HEK293 (cell line): Measurements from ENCODE around the gene UBE2D1.

Experiments used
- ATF2 ChIP-seq: fragments of 450-650 bp; formaldehyde crosslinking; IDR thresholded peaks from 2 replicates; pipeline ENCODE4 v1.5.1; 2016; ENCODE audit warnings: missing biosample characterization, missing genetic modification characterization, low read depth
- HOXD13 ChIP-seq: sonication (generic); formaldehyde crosslinking; IDR thresholded peaks from 2 replicates; pipeline ENCODE4 v1.8.0; 2022; ENCODE audit warnings: missing genetic modification reagents, borderline replicate concordance
- MZF1 ChIP-seq: fragments of 450-650 bp; formaldehyde crosslinking; IDR thresholded peaks from 2 replicates; pipeline ENCODE4 v1.5.1; 2017; ENCODE audit warnings: missing biosample characterization, missing genetic modification characterization, borderline replicate concordance
- OSR2 ChIP-seq: fragments of 450-650 bp; formaldehyde crosslinking; IDR thresholded peaks from 2 replicates; pipeline ENCODE4 v1.5.1; 2016; ENCODE audit warnings: missing biosample characterization, missing genetic modification characterization
- ZBTB17 ChIP-seq: fragments of 450-650 bp; formaldehyde crosslinking; IDR thresholded peaks from 2 replicates; pipeline ENCODE4 v1.5.1; 2016; ENCODE audit warnings: missing biosample characterization, missing genetic modification characterization
- ZEB2 ChIP-seq: fragments of 450-650 bp; formaldehyde crosslinking; IDR thresholded peaks from 2 replicates; pipeline ENCODE4 v1.5.1; 2016; ENCODE audit warnings: missing biosample characterization, missing genetic modification characterization
- ZNF148 ChIP-seq: fragments of 450-650 bp; formaldehyde crosslinking; IDR thresholded peaks from 2 replicates; pipeline ENCODE4 v1.5.0; 2017; ENCODE audit warnings: missing biosample characterization, missing genetic modification characterization, borderline replicate concordance
- ZNF155 ChIP-seq: fragments of 450-650 bp; formaldehyde crosslinking; IDR thresholded peaks from 2 replicates; pipeline ENCODE4 v1.5.1; 2016; ENCODE audit warnings: missing biosample characterization, missing genetic modification characterization
- ZNF184 ChIP-seq: fragments of 450-650 bp; IDR thresholded peaks from 2 replicates; pipeline ENCODE4 v1.5.1; 2018; ENCODE audit warnings: missing biosample characterization, mild to moderate bottlenecking, missing genetic modification characterization
- ZNF202 ChIP-seq: fragments of 450-650 bp; formaldehyde crosslinking; IDR thresholded peaks from 2 replicates; pipeline ENCODE4 v1.5.1; 2016; ENCODE audit warnings: missing biosample characterization, missing genetic modification characterization, borderline replicate concordance
- ZNF24 ChIP-seq: fragments of 450-650 bp; formaldehyde crosslinking; IDR thresholded peaks from 2 replicates; pipeline ENCODE4 v1.5.1; 2016; ENCODE audit warnings: missing biosample characterization, missing genetic modification characterization
- ZNF580 ChIP-seq: fragments of 450-650 bp; formaldehyde crosslinking; IDR thresholded peaks from 2 replicates; pipeline ENCODE4 v1.5.1; 2016; ENCODE audit warnings: missing biosample characterization, missing genetic modification characterization
- ZNF843 ChIP-seq: fragments of 450-650 bp; formaldehyde crosslinking; IDR thresholded peaks from 2 replicates; pipeline ENCODE4 v1.5.1; 2016; ENCODE audit warnings: missing biosample characterization, missing genetic modification characterization
- TF ChIP-seq, protein P1 (sequence below): fragments of 450-650 bp; formaldehyde crosslinking; IDR thresholded peaks from 2 replicates; pipeline ENCODE4 v1.5.1; 2016; ENCODE audit warnings: missing biosample characterization, missing genetic modification characterization
- TF ChIP-seq, protein P2 (sequence below): fragments of 450-650 bp; formaldehyde crosslinking; IDR thresholded peaks from 2 replicates; pipeline ENCODE4 v1.5.1; 2016; ENCODE audit warnings: missing biosample characterization, missing genetic modification characterization
- TF ChIP-seq, protein P3 (sequence below): fragments of 450-650 bp; formaldehyde crosslinking; IDR thresholded peaks from 2 replicates; pipeline ENCODE4 v1.5.1; 2017; ENCODE audit warnings: missing biosample characterization, missing genetic modification characterization
- TF ChIP-seq, protein P4 (sequence below): fragments of 450-650 bp; formaldehyde crosslinking; IDR thresholded peaks from 2 replicates; pipeline ENCODE4 v1.5.1; 2017; ENCODE audit warnings: missing biosample characterization, missing genetic modification characterization

Gene UBE2D1

GRCh38 chr10:58348571-58349033 is 13.8 kb downstream of the UBE2D1 start (continued):
- TF ChIP-seq, protein P1, sequence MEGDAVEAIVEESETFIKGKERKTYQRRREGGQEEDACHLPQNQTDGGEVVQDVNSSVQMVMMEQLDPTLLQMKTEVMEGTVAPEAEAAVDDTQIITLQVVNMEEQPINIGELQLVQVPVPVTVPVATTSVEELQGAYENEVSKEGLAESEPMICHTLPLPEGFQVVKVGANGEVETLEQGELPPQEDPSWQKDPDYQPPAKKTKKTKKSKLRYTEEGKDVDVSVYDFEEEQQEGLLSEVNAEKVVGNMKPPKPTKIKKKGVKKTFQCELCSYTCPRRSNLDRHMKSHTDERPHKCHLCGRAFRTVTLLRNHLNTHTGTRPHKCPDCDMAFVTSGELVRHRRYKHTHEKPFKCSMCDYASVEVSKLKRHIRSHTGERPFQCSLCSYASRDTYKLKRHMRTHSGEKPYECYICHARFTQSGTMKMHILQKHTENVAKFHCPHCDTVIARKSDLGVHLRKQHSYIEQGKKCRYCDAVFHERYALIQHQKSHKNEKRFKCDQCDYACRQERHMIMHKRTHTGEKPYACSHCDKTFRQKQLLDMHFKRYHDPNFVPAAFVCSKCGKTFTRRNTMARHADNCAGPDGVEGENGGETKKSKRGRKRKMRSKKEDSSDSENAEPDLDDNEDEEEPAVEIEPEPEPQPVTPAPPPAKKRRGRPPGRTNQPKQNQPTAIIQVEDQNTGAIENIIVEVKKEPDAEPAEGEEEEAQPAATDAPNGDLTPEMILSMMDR (tag by site-specific recombination) = peak; percentile 16; the same call in 1 of the 2 replicates
- TF ChIP-seq ATF2 = peak; percentile 56; the same call in 1 of the 2 replicates
- TF ChIP-seq ZNF24 (tag by site-specific recombination) = 0 out of 2 replicates have a peak, but pooled peaks have one; percentile 17
- TF ChIP-seq, protein P2, sequence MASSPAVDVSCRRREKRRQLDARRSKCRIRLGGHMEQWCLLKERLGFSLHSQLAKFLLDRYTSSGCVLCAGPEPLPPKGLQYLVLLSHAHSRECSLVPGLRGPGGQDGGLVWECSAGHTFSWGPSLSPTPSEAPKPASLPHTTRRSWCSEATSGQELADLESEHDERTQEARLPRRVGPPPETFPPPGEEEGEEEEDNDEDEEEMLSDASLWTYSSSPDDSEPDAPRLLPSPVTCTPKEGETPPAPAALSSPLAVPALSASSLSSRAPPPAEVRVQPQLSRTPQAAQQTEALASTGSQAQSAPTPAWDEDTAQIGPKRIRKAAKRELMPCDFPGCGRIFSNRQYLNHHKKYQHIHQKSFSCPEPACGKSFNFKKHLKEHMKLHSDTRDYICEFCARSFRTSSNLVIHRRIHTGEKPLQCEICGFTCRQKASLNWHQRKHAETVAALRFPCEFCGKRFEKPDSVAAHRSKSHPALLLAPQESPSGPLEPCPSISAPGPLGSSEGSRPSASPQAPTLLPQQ (tag by site-specific recombination) = no peak
- no peak for TF ChIP-seq ZNF155
- 0 out of 2 replicates have a peak, but pooled peaks have one; percentile 27 for TF ChIP-seq ZEB2 (tag by site-specific recombination)
- 0 out of 2 replicates have a peak, but pooled peaks have one; percentile 21 for TF ChIP-seq ZBTB17 (tag by site-specific recombination)
- TF ChIP-seq MZF1 (tag by site-specific recombination) = peak; percentile 90
- TF ChIP-seq, protein P3, sequence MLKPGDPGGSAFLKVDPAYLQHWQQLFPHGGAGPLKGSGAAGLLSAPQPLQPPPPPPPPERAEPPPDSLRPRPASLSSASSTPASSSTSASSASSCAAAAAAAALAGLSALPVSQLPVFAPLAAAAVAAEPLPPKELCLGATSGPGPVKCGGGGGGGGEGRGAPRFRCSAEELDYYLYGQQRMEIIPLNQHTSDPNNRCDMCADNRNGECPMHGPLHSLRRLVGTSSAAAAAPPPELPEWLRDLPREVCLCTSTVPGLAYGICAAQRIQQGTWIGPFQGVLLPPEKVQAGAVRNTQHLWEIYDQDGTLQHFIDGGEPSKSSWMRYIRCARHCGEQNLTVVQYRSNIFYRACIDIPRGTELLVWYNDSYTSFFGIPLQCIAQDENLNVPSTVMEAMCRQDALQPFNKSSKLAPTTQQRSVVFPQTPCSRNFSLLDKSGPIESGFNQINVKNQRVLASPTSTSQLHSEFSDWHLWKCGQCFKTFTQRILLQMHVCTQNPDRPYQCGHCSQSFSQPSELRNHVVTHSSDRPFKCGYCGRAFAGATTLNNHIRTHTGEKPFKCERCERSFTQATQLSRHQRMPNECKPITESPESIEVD (tag by site-specific recombination) = peak; percentile 92
- TF ChIP-seq HOXD13 (CRISPR knock-in tag) = 0 out of 2 replicates have a peak, but pooled peaks have one; percentile 52
- no peak for TF ChIP-seq ZNF148 (tag by site-specific recombination)
- TF ChIP-seq ZNF843 = peak; percentile 77; the same call in 1 of the 2 replicates
- TF ChIP-seq ZNF202 (tag by site-specific recombination) = no peak
- TF ChIP-seq ZNF184 (tag by site-specific recombination) = no peak
- peak; percentile 48; the same call in 1 of the 2 replicates for TF ChIP-seq ZNF580
- TF ChIP-seq OSR2 (tag by site-specific recombination) = peak; percentile 68; the same call in 1 of the 2 replicates
- TF ChIP-seq, protein P4, sequence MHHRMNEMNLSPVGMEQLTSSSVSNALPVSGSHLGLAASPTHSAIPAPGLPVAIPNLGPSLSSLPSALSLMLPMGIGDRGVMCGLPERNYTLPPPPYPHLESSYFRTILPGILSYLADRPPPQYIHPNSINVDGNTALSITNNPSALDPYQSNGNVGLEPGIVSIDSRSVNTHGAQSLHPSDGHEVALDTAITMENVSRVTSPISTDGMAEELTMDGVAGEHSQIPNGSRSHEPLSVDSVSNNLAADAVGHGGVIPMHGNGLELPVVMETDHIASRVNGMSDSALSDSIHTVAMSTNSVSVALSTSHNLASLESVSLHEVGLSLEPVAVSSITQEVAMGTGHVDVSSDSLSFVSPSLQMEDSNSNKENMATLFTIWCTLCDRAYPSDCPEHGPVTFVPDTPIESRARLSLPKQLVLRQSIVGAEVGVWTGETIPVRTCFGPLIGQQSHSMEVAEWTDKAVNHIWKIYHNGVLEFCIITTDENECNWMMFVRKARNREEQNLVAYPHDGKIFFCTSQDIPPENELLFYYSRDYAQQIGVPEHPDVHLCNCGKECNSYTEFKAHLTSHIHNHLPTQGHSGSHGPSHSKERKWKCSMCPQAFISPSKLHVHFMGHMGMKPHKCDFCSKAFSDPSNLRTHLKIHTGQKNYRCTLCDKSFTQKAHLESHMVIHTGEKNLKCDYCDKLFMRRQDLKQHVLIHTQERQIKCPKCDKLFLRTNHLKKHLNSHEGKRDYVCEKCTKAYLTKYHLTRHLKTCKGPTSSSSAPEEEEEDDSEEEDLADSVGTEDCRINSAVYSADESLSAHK = peak; percentile 41; the same call in 1 of the 2 replicates
